B cell (primary cell): ENCODE results near the gene MYDGF. TPM values are rescaled to one million over a fixed set of nuclear protein-coding genes. Genes with fewer than 3 reads are reported as not detected.

Experiments used
- ATAC-seq: fragments of 200-7000 bp; cut with Tn5 transposase; one replicate; pipeline ENCODE4 v1.10.0; 2021; ENCODE audit warnings: low read depth, mild to moderate bottlenecking, moderate number of reproducible peaks, moderate library complexity
- CTCF ChIA-PET: fragments of 350-600 bp; sonication (Branson Sonifier 250); formaldehyde crosslinking; loops from one replicate; lab custom pipeline; 2021; ENCODE audit warnings: antibody characterized with exemption, inconsistent platforms; lab: Charles Lee
- POLR2A ChIA-PET: fragments of 350-600 bp; sonication (Branson Sonifier 250); formaldehyde crosslinking; loops from one replicate; lab custom pipeline; 2021; ENCODE audit warnings: antibody characterized with exemption; lab: Charles Lee
- DNase-seq: peaks from one replicate; pipeline ENCODE4 v3.0.0; 2013
- H2AFZ ChIP-seq: 2 replicates; pipeline ENCODE4 v1.6.1; 2012; ENCODE audit warnings: mild to moderate bottlenecking, low read depth, low read length; ENCODE audit not compliant: insufficient read depth, poor library complexity, severe bottlenecking
- H3K27ac ChIP-seq, 2 donors: 1 replicate in 1 of 2; 2 replicates in 1 of 2; pipeline ENCODE4 v1.5.1; 2012 to 2013; ENCODE audit warnings: low read length in 2 of 2, mild to moderate bottlenecking in 2 of 2, moderate library complexity in 1 of 2
- H3K27me3 ChIP-seq, 4 experiments: fragments of 200-600 bp in 1 of 4; sonication (generic) in 1 of 4; replicated peaks in 1 of 4; 1 replicate in 2 of 4; 2 replicates in 2 of 4; pipeline versions ENCODE4 v1.6.1 to v1.7.0; 2013 to 2016; ENCODE audit warnings: low read length in 3 of 4, mild to moderate bottlenecking in 2 of 4, mixed read lengths in 1 of 4, moderate library complexity in 1 of 4; ENCODE audit not compliant: insufficient read depth in 4 of 4, control insufficient read depth in 3 of 4; ENCODE audit errors: control extremely low read depth in 1 of 4
- H3K36me3 ChIP-seq, 2 experiments: replicated peaks in 1 of 2; 1 replicate in 1 of 2; 2 replicates in 1 of 2; pipeline versions ENCODE4 v1.6.1 to v1.7.1; 2013; ENCODE audit warnings: low read length in 1 of 2; ENCODE audit not compliant: insufficient read depth in 2 of 2, control insufficient read depth in 1 of 2; ENCODE audit errors: control extremely low read depth in 1 of 2, extremely low read depth in 1 of 2
- H3K4me1 ChIP-seq, 2 donors: fragments of 200-600 bp in 1 of 2; sonication (generic) in 1 of 2; 1 replicate in 1 of 2; 2 replicates in 1 of 2; pipeline versions ENCODE4 v1.5.1 to v1.6.1; 2013 to 2017; ENCODE audit warnings: low read length in 2 of 2; ENCODE audit not compliant: control insufficient read depth in 2 of 2, insufficient read depth in 2 of 2
- H3K4me2 ChIP-seq: replicated peaks from 2 replicates; pipeline ENCODE3; 2012; ENCODE audit warnings: mild to moderate bottlenecking, low read depth, low read length; ENCODE audit not compliant: poor library complexity, severe bottlenecking
- H3K4me3 ChIP-seq, 5 experiments: fragments of 200-600 bp in 1 of 5; sonication (generic) in 1 of 5; 1 replicate in 3 of 5; 2 replicates in 2 of 5; pipeline versions ENCODE4 v1.5.1 to v1.7.0; 2011 to 2016; ENCODE audit warnings: low read length in 4 of 5, mild to moderate bottlenecking in 4 of 5, low read depth in 2 of 5, control low read depth in 1 of 5, moderate library complexity in 1 of 5; ENCODE audit not compliant: insufficient read depth in 1 of 5; ENCODE audit errors: control extremely low read depth in 1 of 5, extremely low read depth in 1 of 5
- H3K79me2 ChIP-seq: fragments of 200-600 bp; sonication (generic); one replicate; pipeline ENCODE4 v1.6.0; 2016; ENCODE audit warnings: low read length; ENCODE audit not compliant: control insufficient read depth, insufficient read depth
- H3K9ac ChIP-seq: fragments of 200-600 bp; sonication (generic); 2 replicates; pipeline ENCODE4 v1.6.1; 2017; ENCODE audit warnings: mild to moderate bottlenecking, low read length, moderate library complexity
- H3K9me3 ChIP-seq, 3 donors: one replicate each; pipeline versions ENCODE4 v1.6.1 to v1.7.1; 2013; ENCODE audit warnings: low read length in 2 of 3; ENCODE audit not compliant: control insufficient read depth in 2 of 3, insufficient read depth in 1 of 3; ENCODE audit errors: control extremely low read depth in 1 of 3
- H4K20me1 ChIP-seq: 2 replicates; pipeline ENCODE4 v1.6.0; 2012; ENCODE audit warnings: mild to moderate bottlenecking, low read length; ENCODE audit not compliant: insufficient read depth, control insufficient read depth, poor library complexity, severe bottlenecking
- H3K27ac Mint-ChIP-seq: one replicate; pipeline ENCODE4 v1.8.0; 2021; ENCODE audit warnings: mixed read lengths
- H3K27me3 Mint-ChIP-seq: one replicate; pipeline ENCODE4 v1.8.0; 2021; ENCODE audit warnings: mixed read lengths
- H3K4me1 Mint-ChIP-seq: one replicate; pipeline ENCODE4 v1.8.0; 2021; ENCODE audit warnings: mixed read lengths
- H3K4me3 Mint-ChIP-seq: one replicate; pipeline ENCODE4 v1.8.0; 2021; ENCODE audit warnings: mixed read lengths
- H3K9me3 Mint-ChIP-seq: one replicate; pipeline ENCODE4 v1.8.0; 2022; ENCODE audit warnings: mixed read lengths; ENCODE audit not compliant: insufficient read depth
- CTCF ChIP-seq: fragments of 200-600 bp; IDR thresholded peaks from one replicate; pipeline ENCODE4 v1.8.0; 2022; ENCODE audit warnings: antibody characterized with exemption, mild to moderate bottlenecking
- EZH2 ChIP-seq: IDR thresholded peaks from 2 replicates; pipeline ENCODE4 v1.6.1; 2012; ENCODE audit warnings: borderline replicate concordance, low read depth, mild to moderate bottlenecking, moderate library complexity, low read length; ENCODE audit not compliant: insufficient read depth, poor library complexity, severe bottlenecking
- WGBS: methylation state at CpG from one replicate; pipeline ENCODE4 v1.1.5; 2013; ENCODE audit warnings: missing lambda C conversion rate; ENCODE audit not compliant: insufficient coverage; 5-methylcytosine and 5-hydroxymethylcytosine counted together
- intact Hi-C: fragments of 100-400 bp; cut with micrococcal nuclease; formaldehyde crosslinking; loops from one replicate; pipeline ENCODE4 v1.10.0; 2022
- polyA plus RNA-seq: library from polyadenylated mRNA; depleted of rRNA; stranded (reverse); fragments of >200 nt; gene quantifications from 2 replicates; pipeline ENCODE4 v1.2.3, GENCODE V29; 2012
- total RNA-seq, 2 donors: library from RNA; stranded (reverse); fragments of 120-200 nt in 1 of 2; gene quantifications; 1 replicate in 1 of 2; 2 replicates in 1 of 2; pipeline versions ENCODE4 v1.2.3 to v1.2.4, GENCODE V29; 2013 to 2022

MYDGF gene
- total and polyA plus RNA-seq, 2 donors (not counting 1 experiment from before 2014, with no cell fraction given), result 21.2 to 42.3 TPM

GRCh38 chr19:4650159-4650558, 20.0 kb downstream of the MYDGF start:
- no peak for TF ChIP-seq EZH2
- TF ChIP-seq CTCF, result no peak
- WGBS, result 84% methylated on average over 2 of the region's 2 CpGs
- no peak overlapping the region for H3K4me3 Mint-ChIP-seq
- H2AFZ ChIP-seq, result no peak overlapping the region
- peaks cover 30% of the 10 kb centered on the region for H4K20me1 ChIP-seq
- intact Hi-C loops, result no loop called here
- peaks cover 11 to 12% of the 10 kb centered on the region in 2 donors for H3K4me1 ChIP-seq
- H3K79me2 ChIP-seq, result peaks cover 48% of the 10 kb centered on the region
- H3K9me3 Mint-ChIP-seq, result no peaks in the 10 kb centered on the region
- H3K4me3 ChIP-seq, result no peak overlapping the region
- ChIA-PET CTCF (interaction anchor here (1.6 kb wide), 1 partner anchor 17 kb away, joined by 5 read pairs; no protein-coding TSS in a partner anchor), POLR2A (no interaction called here)
- H3K27ac Mint-ChIP-seq, result no peak overlapping the region
- no peaks in the 10 kb centered on the region for H3K27me3 ChIP-seq
- peaks cover 0 to 16% of the 10 kb centered on the region in 2 experiments for H3K36me3 ChIP-seq
- no peak overlapping the region for H3K9ac ChIP-seq
- no peak for DNase-seq
- no peak overlapping the region for H3K27ac ChIP-seq
- H3K4me1 Mint-ChIP-seq, result peaks cover 22% of the 10 kb centered on the region
- no peak overlapping the region for H3K4me2 ChIP-seq
- no peak for ATAC-seq
- no peaks in the 10 kb centered on the region for H3K27me3 Mint-ChIP-seq
- peaks cover 0 to 4% (median 0%) of the 10 kb centered on the region in 3 donors for H3K9me3 ChIP-seq

GRCh38 chr19:4649392-4650047, 20.6 kb downstream of the MYDGF start:
- CTCF ChIA-PET, result interaction anchor here (2.4 kb wide), 1 partner anchor 13 kb away, joined by 18 read pairs; no protein-coding TSS in a partner anchor
- no peaks in the 10 kb centered on the region for H3K27me3 Mint-ChIP-seq
- ATAC-seq (no peak), DNase-seq (no peak)
- H3K4me1 Mint-ChIP-seq, result peaks cover 19% of the 10 kb centered on the region
- Histone ChIP-seq H3K27ac (no peak overlapping the region), H3K4me2 (no peak overlapping the region), H2AFZ (no peak overlapping the region), H3K4me3 (no peak overlapping the region), H4K20me1 (peaks cover 30% of the 10 kb centered on the region), H3K27me3 (no peaks in the 10 kb centered on the region), H3K4me1 (peaks cover 11 to 12% of the 10 kb centered on the region in 2 donors), H3K9me3 (peaks cover 0 to 4% (median 0%) of the 10 kb centered on the region in 3 donors), H3K79me2 (peaks cover 55% of the 10 kb centered on the region), H3K36me3 (peaks cover 0 to 11% of the 10 kb centered on the region in 2 experiments), H3K9ac (no peak overlapping the region)
- H3K9me3 Mint-ChIP-seq, result no peaks in the 10 kb centered on the region
- POLR2A ChIA-PET, result interaction anchor here (0.6 kb wide), 1 partner anchor 579 kb away, joined by 8 read pairs; no protein-coding TSS in a partner anchor
- H3K4me3 Mint-ChIP-seq, result no peak overlapping the region
- peak overlapping the region; percentile 50 for H3K27ac Mint-ChIP-seq
- WGBS, result 90% methylated on average over 14 of the region's 19 CpGs
- TF ChIP-seq EZH2 (no peak), CTCF (no peak)
- intact Hi-C loops, result no loop called here
